Epithelial cell of proximal tubule (primary cell): Measurements from ENCODE around the gene RPS4Y1. TPM values are rescaled to one million over a fixed set of nuclear protein-coding genes. Genes with fewer than 3 reads are reported as not detected.

Source experiments
- DNase-seq: peaks from one replicate; pipeline ENCODE4 v3.0.0-alpha.2; 2011; ENCODE audit warnings: low read depth
- H3K4me3 ChIP-seq: 2 replicates; pipeline ENCODE4 v1.5.1; 2011; ENCODE audit warnings: low read depth, mild to moderate bottlenecking, low read length
- total RNA-seq: library from RNA; depleted of rRNA; stranded (reverse); fragments of >200 nt; gene quantifications from 2 replicates; pipeline ENCODE4 v1.2.3, GENCODE V29; 2015
- TF ChIP-seq, protein P1 (sequence below): conservative IDR thresholded peaks from 2 replicates; pipeline ENCODE4 v1.5.1; 2012; ENCODE audit warnings: low read depth, mild to moderate bottlenecking, low read length

RPS4Y1 gene
- total RNA-seq, 1 donor from 2014 or later, result 379 TPM

DNA sequence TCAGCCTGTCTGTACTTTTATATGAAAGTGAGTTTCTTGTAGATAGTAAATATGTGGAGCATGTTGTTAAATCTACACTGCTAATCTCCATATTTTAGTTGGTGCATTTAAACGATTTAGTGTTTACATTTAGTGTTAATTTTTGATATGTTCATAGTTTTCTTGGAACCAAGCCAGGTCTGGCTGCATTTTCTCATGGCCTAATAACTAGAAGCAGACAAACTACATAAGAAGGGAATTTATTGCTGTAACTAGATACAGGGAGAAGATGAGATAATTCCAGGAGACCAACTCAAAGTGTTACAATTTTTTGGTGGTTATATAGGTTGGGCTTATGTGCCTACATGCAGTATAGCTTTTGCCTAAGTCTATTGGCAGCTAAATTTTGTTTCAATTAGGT is 32.8 kb downstream of the RPS4Y1 start:
- TF ChIP-seq, protein P1, sequence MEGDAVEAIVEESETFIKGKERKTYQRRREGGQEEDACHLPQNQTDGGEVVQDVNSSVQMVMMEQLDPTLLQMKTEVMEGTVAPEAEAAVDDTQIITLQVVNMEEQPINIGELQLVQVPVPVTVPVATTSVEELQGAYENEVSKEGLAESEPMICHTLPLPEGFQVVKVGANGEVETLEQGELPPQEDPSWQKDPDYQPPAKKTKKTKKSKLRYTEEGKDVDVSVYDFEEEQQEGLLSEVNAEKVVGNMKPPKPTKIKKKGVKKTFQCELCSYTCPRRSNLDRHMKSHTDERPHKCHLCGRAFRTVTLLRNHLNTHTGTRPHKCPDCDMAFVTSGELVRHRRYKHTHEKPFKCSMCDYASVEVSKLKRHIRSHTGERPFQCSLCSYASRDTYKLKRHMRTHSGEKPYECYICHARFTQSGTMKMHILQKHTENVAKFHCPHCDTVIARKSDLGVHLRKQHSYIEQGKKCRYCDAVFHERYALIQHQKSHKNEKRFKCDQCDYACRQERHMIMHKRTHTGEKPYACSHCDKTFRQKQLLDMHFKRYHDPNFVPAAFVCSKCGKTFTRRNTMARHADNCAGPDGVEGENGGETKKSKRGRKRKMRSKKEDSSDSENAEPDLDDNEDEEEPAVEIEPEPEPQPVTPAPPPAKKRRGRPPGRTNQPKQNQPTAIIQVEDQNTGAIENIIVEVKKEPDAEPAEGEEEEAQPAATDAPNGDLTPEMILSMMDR, result no peak
- DNase-seq, result no peak
- no peak overlapping the region for H3K4me3 ChIP-seq

DNA sequence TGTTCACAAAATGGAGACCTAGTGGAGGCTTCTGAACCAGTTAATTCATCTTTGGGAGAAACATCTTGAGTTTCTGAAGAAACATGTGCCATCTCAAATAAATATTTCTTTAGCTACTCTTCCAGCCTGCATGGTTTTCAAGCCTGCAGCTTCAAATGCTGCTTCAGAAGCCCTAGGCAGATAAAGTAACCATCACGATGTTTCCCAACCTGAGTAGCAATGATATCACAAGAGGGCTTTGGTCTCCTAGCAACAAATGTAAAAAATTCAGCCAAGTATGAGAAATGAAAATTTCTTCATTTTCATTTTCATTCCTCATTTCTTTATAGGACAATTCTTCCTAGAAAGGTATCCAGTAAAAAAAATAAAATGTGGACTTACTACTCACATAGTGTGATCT is 42.2 kb downstream of the RPS4Y1 start:
- DNase-seq, result no peak
- TF ChIP-seq, protein P1, result no peak

DNA sequence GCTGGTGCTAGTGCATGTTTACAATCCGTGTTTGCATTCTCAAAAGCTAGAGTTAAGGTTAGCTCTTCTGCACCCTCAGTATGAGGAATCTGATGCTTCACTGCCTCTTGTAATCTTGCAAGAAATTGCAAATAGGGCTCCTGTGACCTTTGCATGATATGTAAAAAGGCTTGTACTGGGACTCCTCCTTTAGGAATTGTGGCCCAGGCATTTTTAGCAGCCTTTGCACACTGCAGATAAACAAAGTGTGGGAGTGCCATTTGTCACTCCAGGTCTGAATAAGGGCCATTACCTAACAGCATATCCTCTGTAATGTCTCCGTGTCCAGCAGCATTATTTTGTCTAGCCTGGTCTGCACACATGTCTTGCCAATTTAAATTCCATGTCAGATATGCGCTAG is 44.5 kb downstream of the RPS4Y1 start:
- TF ChIP-seq, protein P1, result no peak
- no peak overlapping the region for H3K4me3 ChIP-seq
- DNase-seq, result no peak

More for the DNA sequence above, 42.2 kb downstream of the RPS4Y1 start:
- no peak overlapping the region for H3K4me3 ChIP-seq

DNA sequence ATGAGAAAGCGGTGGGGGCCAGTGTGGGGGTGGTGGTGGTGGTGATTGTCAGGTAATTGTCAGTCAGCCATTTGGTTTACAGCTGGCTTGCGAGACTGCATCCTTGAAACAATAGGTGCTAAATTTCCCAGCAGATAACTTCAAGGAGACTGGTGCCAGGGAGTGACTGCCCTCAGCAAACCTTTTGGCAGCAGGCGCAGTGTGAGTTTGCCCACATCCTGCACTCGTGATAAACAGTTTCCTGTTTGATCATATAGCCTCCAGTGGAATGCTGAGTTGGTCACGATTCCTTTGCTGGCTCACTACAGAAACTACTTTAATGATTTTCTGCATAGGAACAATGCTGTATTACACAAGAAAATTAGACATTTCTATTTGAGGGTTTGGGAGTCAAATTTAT is 46.0 kb downstream of the RPS4Y1 start:
- DNase-seq, result no peak
- TF ChIP-seq, protein P1, result no peak
- no peak overlapping the region for H3K4me3 ChIP-seq

DNA sequence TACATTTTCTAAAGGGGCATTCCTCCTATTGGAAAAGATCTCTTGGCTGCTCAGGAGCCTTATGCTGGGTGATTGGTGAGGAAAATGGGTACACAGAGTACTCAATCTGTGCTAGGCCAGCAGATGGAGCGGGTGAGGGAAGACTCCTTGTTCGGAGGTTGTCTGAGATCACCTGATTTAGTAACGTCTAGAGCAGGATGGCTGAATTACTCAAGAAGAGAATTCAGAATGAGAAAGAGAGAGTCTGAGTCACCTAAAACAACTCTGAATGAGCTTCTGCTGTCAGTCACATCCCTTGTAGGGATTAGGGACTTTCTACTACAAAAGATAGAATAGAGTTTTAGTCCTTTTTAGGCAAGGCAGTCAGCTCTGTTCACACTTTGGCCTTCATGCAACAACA is 46.6 kb downstream of the RPS4Y1 start:
- TF ChIP-seq, protein P1, result no peak
- no peak overlapping the region for H3K4me3 ChIP-seq
- peak; percentile 40 for DNase-seq

DNA sequence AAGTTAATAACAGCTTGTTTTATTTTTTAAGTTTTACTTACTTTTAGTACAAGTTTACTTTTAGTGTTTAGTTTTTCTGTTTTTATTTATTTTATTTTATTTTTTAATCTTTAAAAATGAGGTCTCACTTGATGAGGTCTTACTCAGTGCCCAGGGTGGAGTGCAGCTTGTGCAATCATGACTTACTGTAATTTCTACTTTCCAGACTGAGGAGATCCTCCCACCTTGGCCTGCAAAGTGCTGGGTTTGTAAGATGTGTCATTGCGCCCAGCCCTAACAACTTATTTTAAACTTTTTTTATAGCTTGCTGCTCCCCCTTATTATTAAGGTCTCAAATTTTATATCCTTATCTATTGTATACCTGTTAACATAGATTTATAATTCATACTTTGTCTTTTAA is 52.1 kb downstream of the RPS4Y1 start:
- no peak for DNase-seq
- no peak overlapping the region for H3K4me3 ChIP-seq
- TF ChIP-seq, protein P1, result no peak

DNA sequence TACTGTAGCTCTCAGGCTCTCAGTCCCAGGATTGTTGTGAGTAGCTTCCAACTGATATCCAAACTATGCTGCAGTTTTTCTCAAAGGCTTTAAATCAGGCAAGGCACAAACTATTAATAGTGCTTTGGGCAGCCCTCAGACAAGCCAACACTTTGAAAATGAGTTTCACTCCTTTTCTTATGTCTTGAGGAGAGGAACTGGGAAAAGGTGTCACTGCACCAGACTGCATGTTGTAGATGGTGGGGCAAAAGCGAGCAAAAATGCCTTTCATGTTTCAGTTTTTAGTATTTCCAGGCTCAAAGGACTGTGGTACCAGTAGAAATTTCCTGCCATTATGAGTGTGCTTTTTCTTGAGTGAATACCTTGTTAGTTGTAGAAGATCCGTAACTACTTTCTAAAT is 54.6 kb downstream of the RPS4Y1 start:
- DNase-seq, result no peak
- TF ChIP-seq, protein P1, result no peak
- H3K4me3 ChIP-seq, result no peak overlapping the region
